Measurements from ENCODE around the gene NPR1. TPM values are rescaled to one million over a fixed set of nuclear protein-coding genes. Genes with fewer than 3 reads are reported as not detected.

Gene NPR1
- total RNA-seq, 1 experiment from 2014 or later, result not detected

DNA sequence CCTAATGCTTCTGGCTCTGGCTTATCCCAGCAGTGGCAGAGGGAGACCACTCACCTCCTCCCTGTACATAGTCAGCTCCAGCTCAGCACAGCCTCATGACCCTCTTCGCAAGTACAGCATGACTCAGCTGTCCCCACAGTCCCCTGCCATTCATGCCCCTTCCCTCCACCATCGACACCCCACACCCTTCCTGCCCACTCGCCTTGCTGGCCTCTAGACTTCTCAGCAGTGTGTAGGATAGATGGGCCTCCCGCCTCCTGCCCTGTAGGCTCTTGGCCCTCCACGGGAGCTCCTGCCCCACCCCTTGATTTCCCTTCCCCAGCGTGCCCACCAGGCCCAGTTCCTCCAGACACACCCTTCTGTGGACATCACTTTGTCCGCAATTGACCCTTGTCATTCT, 9.8 kb downstream of the NPR1 start:
- H3K4me3 Mint-ChIP-seq (ENCODE audit: low read depth, unreplicated experiment), result no peak overlapping the region
- H3K27ac Mint-ChIP-seq (ENCODE audit: unreplicated experiment), result no peak overlapping the region
- TF ChIP-seq, protein P1, sequence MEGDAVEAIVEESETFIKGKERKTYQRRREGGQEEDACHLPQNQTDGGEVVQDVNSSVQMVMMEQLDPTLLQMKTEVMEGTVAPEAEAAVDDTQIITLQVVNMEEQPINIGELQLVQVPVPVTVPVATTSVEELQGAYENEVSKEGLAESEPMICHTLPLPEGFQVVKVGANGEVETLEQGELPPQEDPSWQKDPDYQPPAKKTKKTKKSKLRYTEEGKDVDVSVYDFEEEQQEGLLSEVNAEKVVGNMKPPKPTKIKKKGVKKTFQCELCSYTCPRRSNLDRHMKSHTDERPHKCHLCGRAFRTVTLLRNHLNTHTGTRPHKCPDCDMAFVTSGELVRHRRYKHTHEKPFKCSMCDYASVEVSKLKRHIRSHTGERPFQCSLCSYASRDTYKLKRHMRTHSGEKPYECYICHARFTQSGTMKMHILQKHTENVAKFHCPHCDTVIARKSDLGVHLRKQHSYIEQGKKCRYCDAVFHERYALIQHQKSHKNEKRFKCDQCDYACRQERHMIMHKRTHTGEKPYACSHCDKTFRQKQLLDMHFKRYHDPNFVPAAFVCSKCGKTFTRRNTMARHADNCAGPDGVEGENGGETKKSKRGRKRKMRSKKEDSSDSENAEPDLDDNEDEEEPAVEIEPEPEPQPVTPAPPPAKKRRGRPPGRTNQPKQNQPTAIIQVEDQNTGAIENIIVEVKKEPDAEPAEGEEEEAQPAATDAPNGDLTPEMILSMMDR (IDR thresholded peaks at IDR 0.05; ENCODE audit: unreplicated experiment), result no peak
- H3K27me3 Mint-ChIP-seq (ENCODE audit: unreplicated experiment), result peaks cover 62% of the 10 kb centered on the region
- BruUV-seq (replicated peaks), result no TSS peak
- CTCF ChIA-PET, result interaction anchor here (0.8 kb wide), 1 partner anchor 12 kb away, joined by 3 read pairs; no protein-coding TSS in a partner anchor
- no peaks in the 10 kb centered on the region for H3K36me3 Mint-ChIP-seq (ENCODE audit: insufficient read depth, unreplicated experiment)
- intact Hi-C loops (cut with micrococcal nuclease; ENCODE audit: unreplicated experiment), result no loop called here
- H3K9me3 Mint-ChIP-seq (ENCODE audit: low read depth, unreplicated experiment), result no peaks in the 10 kb centered on the region
- no peak for DNase-seq
- peaks cover 16% of the 10 kb centered on the region for H3K4me1 Mint-ChIP-seq (ENCODE audit: low read depth, unreplicated experiment)

DNA sequence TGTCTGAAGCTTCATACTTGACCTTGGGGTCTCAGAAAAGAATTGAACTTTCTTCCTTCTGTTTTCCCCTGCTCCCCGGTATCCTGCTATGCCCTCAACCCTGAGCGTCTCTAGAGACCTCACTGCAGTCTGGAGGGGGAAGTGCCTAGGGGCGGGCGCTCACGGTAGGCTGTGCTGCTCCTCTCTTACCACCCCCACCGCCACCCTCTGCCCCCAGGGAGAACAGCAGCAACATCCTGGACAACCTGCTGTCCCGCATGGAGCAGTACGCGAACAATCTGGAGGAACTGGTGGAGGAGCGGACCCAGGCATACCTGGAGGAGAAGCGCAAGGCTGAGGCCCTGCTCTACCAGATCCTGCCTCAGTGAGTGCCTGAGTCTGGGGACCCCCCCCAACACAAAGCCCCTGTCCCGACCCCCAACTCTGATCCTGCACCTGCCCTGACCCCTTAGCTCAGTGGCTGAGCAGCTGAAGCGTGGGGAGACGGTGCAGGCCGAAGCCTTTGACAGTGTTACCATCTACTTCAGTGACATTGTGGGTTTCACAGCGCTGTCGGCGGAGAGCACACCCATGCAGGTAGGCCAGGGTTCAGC, 10.3 kb downstream of the NPR1 start:
- Mint-ChIP-seq H3K36me3 (ENCODE audit: insufficient read depth, unreplicated experiment) (no peaks in the 10 kb centered on the region), H3K4me1 (ENCODE audit: low read depth, unreplicated experiment) (peaks cover 14% of the 10 kb centered on the region), H3K27me3 (ENCODE audit: unreplicated experiment) (peaks cover 56% of the 10 kb centered on the region), H3K9me3 (ENCODE audit: low read depth, unreplicated experiment) (no peaks in the 10 kb centered on the region), H3K4me3 (ENCODE audit: low read depth, unreplicated experiment) (no peak overlapping the region), H3K27ac (ENCODE audit: unreplicated experiment) (no peak overlapping the region)
- BruUV-seq (replicated peaks), result no TSS peak
- TF ChIP-seq, protein P1 (IDR thresholded peaks at IDR 0.05; ENCODE audit: unreplicated experiment), result no peak
- CTCF ChIA-PET, result no interaction called here
- DNase-seq, result no peak
- intact Hi-C loops (cut with micrococcal nuclease; ENCODE audit: unreplicated experiment), result no loop called here

DNA sequence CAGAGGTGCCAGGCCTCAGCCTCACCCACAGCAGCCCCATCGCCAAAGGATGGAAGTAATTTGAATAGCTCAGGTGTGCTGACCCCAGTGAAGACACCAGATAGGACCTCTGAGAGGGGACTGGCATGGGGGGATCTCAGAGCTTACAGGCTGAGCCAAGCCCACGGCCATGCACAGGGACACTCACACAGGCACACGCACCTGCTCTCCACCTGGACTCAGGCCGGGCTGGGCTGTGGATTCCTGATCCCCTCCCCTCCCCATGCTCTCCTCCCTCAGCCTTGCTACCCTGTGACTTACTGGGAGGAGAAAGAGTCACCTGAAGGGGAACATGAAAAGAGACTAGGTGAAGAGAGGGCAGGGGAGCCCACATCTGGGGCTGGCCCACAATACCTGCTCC, 15.0 kb downstream of the NPR1 start:
- Mint-ChIP-seq H3K27ac (ENCODE audit: unreplicated experiment) (no peak overlapping the region), H3K36me3 (ENCODE audit: insufficient read depth, unreplicated experiment) (no peaks in the 10 kb centered on the region), H3K9me3 (ENCODE audit: low read depth, unreplicated experiment) (no peaks in the 10 kb centered on the region), H3K4me3 (ENCODE audit: low read depth, unreplicated experiment) (no peak overlapping the region), H3K27me3 (ENCODE audit: unreplicated experiment) (peaks cover 16% of the 10 kb centered on the region), H3K4me1 (ENCODE audit: low read depth, unreplicated experiment) (peaks cover 17% of the 10 kb centered on the region)
- DNase-seq, result no peak
- no TSS peak for BruUV-seq (replicated peaks)
- TF ChIP-seq, protein P1 (IDR thresholded peaks at IDR 0.05; ENCODE audit: unreplicated experiment), result no peak
- intact Hi-C loops (cut with micrococcal nuclease; ENCODE audit: unreplicated experiment), result no loop called here
- CTCF ChIA-PET, result no interaction called here

DNA sequence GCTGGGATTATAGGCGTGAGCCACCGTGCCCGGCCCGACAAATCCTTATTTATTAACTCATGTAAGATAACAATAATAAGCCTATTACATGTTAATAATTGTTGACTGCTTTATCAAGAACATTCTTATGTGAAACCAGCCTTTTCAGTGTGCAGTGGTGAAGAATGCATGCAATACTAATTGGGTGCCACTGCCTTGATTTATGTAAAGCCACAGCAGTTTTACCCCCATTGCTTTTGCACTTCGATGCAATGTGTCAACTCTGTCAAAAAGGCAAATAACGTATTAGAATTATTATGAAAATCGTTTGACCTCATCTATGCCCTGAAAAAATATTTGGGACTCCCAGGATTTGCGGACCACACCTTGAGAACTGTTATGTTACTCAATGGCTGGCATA, 18.3 kb downstream of the NPR1 start:
- CTCF ChIA-PET, result no interaction called here
- H3K4me1 Mint-ChIP-seq (ENCODE audit: low read depth, unreplicated experiment), result peaks cover 12% of the 10 kb centered on the region
- no peak for DNase-seq
- H3K9me3 Mint-ChIP-seq (ENCODE audit: low read depth, unreplicated experiment), result no peaks in the 10 kb centered on the region
- TF ChIP-seq, protein P1 (IDR thresholded peaks at IDR 0.05; ENCODE audit: unreplicated experiment), result no peak
- H3K27ac Mint-ChIP-seq (ENCODE audit: unreplicated experiment), result no peak overlapping the region
- BruUV-seq (replicated peaks), result no TSS peak
- H3K27me3 Mint-ChIP-seq (ENCODE audit: unreplicated experiment), result no peaks in the 10 kb centered on the region
- H3K36me3 Mint-ChIP-seq (ENCODE audit: insufficient read depth, unreplicated experiment), result no peaks in the 10 kb centered on the region
- no peak overlapping the region for H3K4me3 Mint-ChIP-seq (ENCODE audit: low read depth, unreplicated experiment)
- intact Hi-C loops (cut with micrococcal nuclease; ENCODE audit: unreplicated experiment), result no loop called here

All from Calu3 (cell line).